ENCODE results near the gene C6orf132. TPM values are rescaled to one million over a fixed set of nuclear protein-coding genes. Genes with fewer than 3 reads are reported as not detected.

The C6orf132 gene
- total RNA-seq, 2 donors from 2014 or later = 23.4 to 24.4 TPM

DNA sequence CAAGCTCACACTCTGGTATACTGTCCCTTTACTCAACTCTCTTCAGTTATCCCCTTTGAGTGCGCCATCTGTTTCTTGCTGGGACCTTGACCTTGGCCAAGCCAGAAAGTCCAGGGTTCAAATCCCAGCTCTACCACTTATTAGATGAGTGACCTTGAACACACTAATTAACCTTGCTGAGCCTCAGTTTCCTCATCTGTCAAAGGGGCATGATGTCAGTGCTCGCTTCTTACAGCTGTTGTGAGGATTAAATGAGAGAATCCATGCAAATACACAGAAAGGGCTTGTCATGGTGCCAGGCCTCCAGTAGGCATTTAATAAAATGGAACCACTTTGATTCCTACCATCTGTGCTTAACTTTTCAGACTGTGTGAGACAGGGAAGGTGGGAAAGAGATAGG lies 34.3 kb downstream of the C6orf132 start:
- Mint-ChIP-seq H3K27me3 (ENCODE audit: insufficient read depth) (no peaks in the 10 kb centered on the region), H3K9me3 (no peaks in the 10 kb centered on the region), H3K4me3 (no peak overlapping the region), H3K27ac (no peak overlapping the region), H3K36me3 (ENCODE audit: low read depth) (peaks cover 50% of the 10 kb centered on the region), H3K4me1 (peaks cover 5% of the 10 kb centered on the region)
- Histone ChIP-seq H3K27me3 (ENCODE audit: control insufficient read depth, insufficient read depth, low read length, poor library complexity, severe bottlenecking) (no peaks in the 10 kb centered on the region), H3K9me3 (ENCODE audit: control insufficient read depth, low read length) (peaks cover 3% of the 10 kb centered on the region), H3K9ac (ENCODE audit: extremely low read depth, low read length, poor library complexity, severe bottlenecking) (no peak overlapping the region), H3K4me3 (ENCODE audit: low read length) (no peak overlapping the region), H3K4me1 (ENCODE audit: control insufficient read depth, insufficient read depth, low read length) (no peaks in the 10 kb centered on the region), H3K27ac (ENCODE audit: low read depth, low read length) (no peak overlapping the region), H3K36me3 (ENCODE audit: control insufficient read depth, insufficient read depth, low read length) (no peaks in the 10 kb centered on the region)
- TF ChIP-seq, protein P1, sequence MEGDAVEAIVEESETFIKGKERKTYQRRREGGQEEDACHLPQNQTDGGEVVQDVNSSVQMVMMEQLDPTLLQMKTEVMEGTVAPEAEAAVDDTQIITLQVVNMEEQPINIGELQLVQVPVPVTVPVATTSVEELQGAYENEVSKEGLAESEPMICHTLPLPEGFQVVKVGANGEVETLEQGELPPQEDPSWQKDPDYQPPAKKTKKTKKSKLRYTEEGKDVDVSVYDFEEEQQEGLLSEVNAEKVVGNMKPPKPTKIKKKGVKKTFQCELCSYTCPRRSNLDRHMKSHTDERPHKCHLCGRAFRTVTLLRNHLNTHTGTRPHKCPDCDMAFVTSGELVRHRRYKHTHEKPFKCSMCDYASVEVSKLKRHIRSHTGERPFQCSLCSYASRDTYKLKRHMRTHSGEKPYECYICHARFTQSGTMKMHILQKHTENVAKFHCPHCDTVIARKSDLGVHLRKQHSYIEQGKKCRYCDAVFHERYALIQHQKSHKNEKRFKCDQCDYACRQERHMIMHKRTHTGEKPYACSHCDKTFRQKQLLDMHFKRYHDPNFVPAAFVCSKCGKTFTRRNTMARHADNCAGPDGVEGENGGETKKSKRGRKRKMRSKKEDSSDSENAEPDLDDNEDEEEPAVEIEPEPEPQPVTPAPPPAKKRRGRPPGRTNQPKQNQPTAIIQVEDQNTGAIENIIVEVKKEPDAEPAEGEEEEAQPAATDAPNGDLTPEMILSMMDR (conservative IDR thresholded peaks at IDR 0.05) = no peak
- DNase-seq = no peak
- 95 to 100% methylated on average over 1 to 2 of the region's 2 CpGs for WGBS, 2 experiments (ENCODE audit: insufficient coverage in 1 of 2, insufficient read length in 1 of 2)

GRCh38 chr6:42106112-42107023 lies 36.1 kb downstream of the C6orf132 start:
- TF ChIP-seq, protein P1 (conservative IDR thresholded peaks at IDR 0.05) = no peak
- no peaks in the 10 kb centered on the region for H3K36me3 ChIP-seq (ENCODE audit: control insufficient read depth, insufficient read depth, low read length)
- no peaks in the 10 kb centered on the region for H3K27me3 ChIP-seq (ENCODE audit: control insufficient read depth, insufficient read depth, low read length, poor library complexity, severe bottlenecking)
- WGBS, 2 experiments (ENCODE audit: insufficient coverage in 1 of 2, insufficient read length in 1 of 2) = 90 to 100% methylated on average over 2 to 19 of the region's 19 CpGs
- H3K27me3 Mint-ChIP-seq (ENCODE audit: insufficient read depth) = peaks cover 3% of the 10 kb centered on the region
- H3K4me3 Mint-ChIP-seq = no peak overlapping the region
- peaks cover 3% of the 10 kb centered on the region for H3K9me3 ChIP-seq (ENCODE audit: control insufficient read depth, low read length)
- no peak overlapping the region for H3K9ac ChIP-seq (ENCODE audit: extremely low read depth, low read length, poor library complexity, severe bottlenecking)
- H3K9me3 Mint-ChIP-seq = no peaks in the 10 kb centered on the region
- peaks cover 47% of the 10 kb centered on the region for H3K36me3 Mint-ChIP-seq (ENCODE audit: low read depth)
- H3K4me1 ChIP-seq (ENCODE audit: control insufficient read depth, insufficient read depth, low read length) = no peaks in the 10 kb centered on the region
- no peak overlapping the region for H3K4me3 ChIP-seq (ENCODE audit: low read length)
- no peak for DNase-seq
- H3K27ac ChIP-seq (ENCODE audit: low read depth, low read length) = no peak overlapping the region
- H3K4me1 Mint-ChIP-seq = peaks cover 5% of the 10 kb centered on the region
- no peak overlapping the region for H3K27ac Mint-ChIP-seq

DNA sequence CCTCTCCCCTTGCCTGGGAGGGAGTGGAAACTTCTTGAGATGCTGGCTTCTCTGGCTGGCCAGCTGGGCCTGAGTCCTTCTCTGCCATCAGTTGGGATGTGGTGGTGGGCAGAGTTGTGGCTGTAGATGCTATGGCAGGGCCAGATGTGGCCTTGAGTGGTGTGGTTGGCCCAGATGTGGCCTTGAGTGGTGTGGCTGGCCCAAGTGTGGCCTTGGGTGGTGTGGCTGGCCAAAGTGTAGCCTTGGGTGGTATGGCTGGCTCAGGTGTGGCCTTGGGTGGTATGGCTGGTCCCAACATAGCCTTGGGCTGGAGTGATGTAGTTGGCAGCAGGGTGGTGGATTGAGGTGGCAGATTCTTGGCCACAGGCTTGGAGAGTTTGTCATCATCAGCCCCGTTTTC lies 36.7 kb downstream of the C6orf132 start:
- H3K27ac Mint-ChIP-seq = no peak overlapping the region
- Histone ChIP-seq H3K27ac (ENCODE audit: low read depth, low read length) (no peak overlapping the region), H3K27me3 (ENCODE audit: control insufficient read depth, insufficient read depth, low read length, poor library complexity, severe bottlenecking) (no peaks in the 10 kb centered on the region), H3K4me1 (ENCODE audit: control insufficient read depth, insufficient read depth, low read length) (no peaks in the 10 kb centered on the region), H3K9me3 (ENCODE audit: control insufficient read depth, low read length) (peaks cover 2% of the 10 kb centered on the region), H3K4me3 (ENCODE audit: low read length) (no peak overlapping the region), H3K9ac (ENCODE audit: extremely low read depth, low read length, poor library complexity, severe bottlenecking) (no peak overlapping the region), H3K36me3 (ENCODE audit: control insufficient read depth, insufficient read depth, low read length) (no peaks in the 10 kb centered on the region)
- H3K36me3 Mint-ChIP-seq (ENCODE audit: low read depth) = peaks cover 44% of the 10 kb centered on the region
- no peak for DNase-seq
- H3K4me3 Mint-ChIP-seq = no peak overlapping the region
- TF ChIP-seq, protein P1 (conservative IDR thresholded peaks at IDR 0.05) = no peak
- H3K4me1 Mint-ChIP-seq = peaks cover 5% of the 10 kb centered on the region
- WGBS, 2 experiments (ENCODE audit: insufficient coverage in 1 of 2, insufficient read length in 1 of 2) = 83% methylated on average over 1 of the region's 1 CpG; no CpG with 5 or more reads in 1 of the 2 experiments
- peaks cover 3% of the 10 kb centered on the region for H3K27me3 Mint-ChIP-seq (ENCODE audit: insufficient read depth)
- H3K9me3 Mint-ChIP-seq = no peaks in the 10 kb centered on the region
